ENCODE data around the gene GRID1. TPM values are rescaled to one million over a fixed set of nuclear protein-coding genes. Genes with fewer than 3 reads are reported as not detected.

Gene GRID1
- total RNA-seq, 1 donor from 2014 or later = 1.4 TPM

- H3K4me3 ChIP-seq = no peak overlapping the region
- intact Hi-C loops (cut with DNase I) = no loop called here
- DNase-seq (ENCODE audit: low spot score in 2 of 2) = no peak
Measured at GRCh38 chr10:85611093-85611740, 755.4 kb downstream of the GRID1 start.

GRCh38 chr10:85610381-85611092, 756.1 kb downstream of the GRID1 start:
- TF ChIP-seq CTCF (IDR thresholded peaks at IDR 0.05) = no peak
- no peaks in the 10 kb centered on the region for H3K27me3 ChIP-seq

More at GRCh38 chr10:85611093-85611740, 755.4 kb downstream of the GRID1 start:
- Histone ChIP-seq H3K9me3 (no peaks in the 10 kb centered on the region), H3K27ac (no peak overlapping the region), H3K4me1 (no peaks in the 10 kb centered on the region), H3K36me3 (no peaks in the 10 kb centered on the region), H3K27me3 (no peaks in the 10 kb centered on the region)
- TF ChIP-seq CTCF (IDR thresholded peaks at IDR 0.05) = no peak

GRCh38 chr10:85609509-85609908, 757.1 kb downstream of the GRID1 start:
- intact Hi-C loops (cut with DNase I) = no loop called here

More at GRCh38 chr10:85610381-85611092, 756.1 kb downstream of the GRID1 start:
- no peaks in the 10 kb centered on the region for H3K4me1 ChIP-seq
- no peaks in the 10 kb centered on the region for H3K9me3 ChIP-seq
- H3K27ac ChIP-seq = no peak overlapping the region
- no peak for DNase-seq (ENCODE audit: low spot score in 2 of 2)
- intact Hi-C loops (cut with DNase I) = no loop called here
- H3K36me3 ChIP-seq = no peaks in the 10 kb centered on the region
- H3K4me3 ChIP-seq = no peak overlapping the region

GRCh38 chr10:85608706-85609105, 757.9 kb downstream of the GRID1 start:
- no peaks in the 10 kb centered on the region for H3K4me1 ChIP-seq
- H3K9me3 ChIP-seq = no peaks in the 10 kb centered on the region
- no peak for DNase-seq (ENCODE audit: low spot score in 2 of 2)
- intact Hi-C loops (cut with DNase I) = no loop called here
- no peaks in the 10 kb centered on the region for H3K27me3 ChIP-seq
- H3K36me3 ChIP-seq = no peaks in the 10 kb centered on the region
- H3K27ac ChIP-seq = no peak overlapping the region
- H3K4me3 ChIP-seq = no peak overlapping the region
- no peak for TF ChIP-seq CTCF (IDR thresholded peaks at IDR 0.05)

More at GRCh38 chr10:85609509-85609908, 757.1 kb downstream of the GRID1 start:
- Histone ChIP-seq H3K27ac (no peak overlapping the region), H3K4me1 (no peaks in the 10 kb centered on the region), H3K36me3 (no peaks in the 10 kb centered on the region), H3K9me3 (no peaks in the 10 kb centered on the region), H3K27me3 (no peaks in the 10 kb centered on the region), H3K4me3 (no peak overlapping the region)
- DNase-seq (ENCODE audit: low spot score in 2 of 2) = no peak
- TF ChIP-seq CTCF (IDR thresholded peaks at IDR 0.05) = no peak

- intact Hi-C loops (cut with DNase I) = no loop called here
Measured at GRCh38 chr10:85607043-85607695, 759.4 kb downstream of the GRID1 start.

More at GRCh38 chr10:85607043-85607695, 759.4 kb downstream of the GRID1 start:
- Histone ChIP-seq H3K4me3 (no peak overlapping the region), H3K36me3 (no peaks in the 10 kb centered on the region), H3K4me1 (no peaks in the 10 kb centered on the region), H3K27ac (no peak overlapping the region), H3K27me3 (no peaks in the 10 kb centered on the region), H3K9me3 (no peaks in the 10 kb centered on the region)
- no peak for DNase-seq (ENCODE audit: low spot score in 2 of 2)
- TF ChIP-seq CTCF (IDR thresholded peaks at IDR 0.05) = no peak
